ENCODE data around the gene ARHGAP15. TPM values are rescaled to one million over a fixed set of nuclear protein-coding genes. Genes with fewer than 3 reads are reported as not detected.

The ARHGAP15 gene

GRCh38 chr2:143808166-143808565 lies 678.9 kb downstream of the ARHGAP15 start:
- Histone ChIP-seq H2BK12ac (ENCODE audit: low read length) (no peak overlapping the region), H3K4ac (ENCODE audit: low read length) (no peak overlapping the region), H3K14ac (ENCODE audit: low read length) (no peak overlapping the region), H4K8ac (ENCODE audit: low read depth, low read length) (no peak overlapping the region), H3K36me3 (replicated peaks in 1 of 2; ENCODE audit: control insufficient read depth in 2 of 2, insufficient read depth in 2 of 2, low read length in 2 of 2) (no peaks in the 10 kb centered on the region), H3K4me2 (ENCODE audit: insufficient read depth, low read length, poor library complexity, severe bottlenecking) (no peak overlapping the region), H3K18ac (ENCODE audit: low read length) (no peak overlapping the region), H3K9ac (ENCODE audit: low read depth, low read length, poor library complexity) (no peak overlapping the region), H3K23ac (ENCODE audit: low read depth, low read length, poor library complexity) (no peak overlapping the region), H4K91ac (ENCODE audit: low read depth, low read length, poor library complexity) (no peak overlapping the region), H3K27me3 (ENCODE audit: control insufficient read depth in 3 of 3, insufficient read depth in 3 of 3, low read depth in 1 of 3, low read length in 3 of 3) (no peaks in the 10 kb centered on the region), H2BK120ac (ENCODE audit: low read depth, low read length) (no peak overlapping the region), H3K9me3 (replicated peaks in 1 of 2; ENCODE audit: control insufficient read depth in 2 of 2, insufficient read depth in 1 of 2, low read depth in 1 of 2, low read length in 2 of 2) (no peaks in the 10 kb centered on the region), H3K27ac (replicated peaks; ENCODE audit: low read length) (peak overlapping the region; percentile 24), H2BK5ac (ENCODE audit: low read length) (no peak overlapping the region), H2AK5ac (ENCODE audit: low read depth, low read length) (no peak overlapping the region), H2BK15ac (ENCODE audit: low read length) (no peak overlapping the region), H3K4me1 (ENCODE audit: control insufficient read depth in 2 of 2, insufficient read depth in 1 of 2, low read depth in 1 of 2, low read length in 2 of 2) (peaks cover 0 to 8% of the 10 kb centered on the region in 2 donors), H3K4me3 (ENCODE audit: low read length in 2 of 2) (no peak overlapping the region), H2AFZ (ENCODE audit: low read length) (no peak overlapping the region), H3K79me1 (ENCODE audit: low read depth, low read length) (no peaks in the 10 kb centered on the region)
- no CpG with 5 or more reads among the region's 1 CpG for WGBS, 2 donors (ENCODE audit: extremely low coverage in 2 of 2, insufficient read length in 2 of 2, insufficient replicate concordance in 1 of 2)
- DNase-seq (ENCODE audit: low spot score), result no peak

GRCh38 chr2:143815082-143815481 lies 685.9 kb downstream of the ARHGAP15 start:
- Histone ChIP-seq H2AK5ac (ENCODE audit: low read depth, low read length) (no peak overlapping the region), H3K4me3 (ENCODE audit: low read length in 2 of 2) (no peak overlapping the region), H4K91ac (ENCODE audit: low read depth, low read length, poor library complexity) (no peak overlapping the region), H3K79me1 (ENCODE audit: low read depth, low read length) (no peaks in the 10 kb centered on the region), H3K4ac (ENCODE audit: low read length) (no peak overlapping the region), H3K23ac (ENCODE audit: low read depth, low read length, poor library complexity) (no peak overlapping the region), H3K4me2 (ENCODE audit: insufficient read depth, low read length, poor library complexity, severe bottlenecking) (no peak overlapping the region), H2BK15ac (ENCODE audit: low read length) (no peak overlapping the region), H3K9me3 (replicated peaks in 1 of 2; ENCODE audit: control insufficient read depth in 2 of 2, insufficient read depth in 1 of 2, low read depth in 1 of 2, low read length in 2 of 2) (no peaks in the 10 kb centered on the region), H3K4me1 (ENCODE audit: control insufficient read depth in 2 of 2, insufficient read depth in 1 of 2, low read depth in 1 of 2, low read length in 2 of 2) (peaks cover 0 to 4% of the 10 kb centered on the region in 2 donors), H3K27ac (replicated peaks; ENCODE audit: low read length) (no peak overlapping the region), H2BK5ac (ENCODE audit: low read length) (no peak overlapping the region), H3K14ac (ENCODE audit: low read length) (no peak overlapping the region), H3K9ac (ENCODE audit: low read depth, low read length, poor library complexity) (no peak overlapping the region), H2AFZ (ENCODE audit: low read length) (no peak overlapping the region), H2BK12ac (ENCODE audit: low read length) (no peak overlapping the region), H4K8ac (ENCODE audit: low read depth, low read length) (no peak overlapping the region), H3K18ac (ENCODE audit: low read length) (no peak overlapping the region), H3K27me3 (ENCODE audit: control insufficient read depth in 3 of 3, insufficient read depth in 3 of 3, low read depth in 1 of 3, low read length in 3 of 3) (no peaks in the 10 kb centered on the region), H2BK120ac (ENCODE audit: low read depth, low read length) (no peak overlapping the region), H3K36me3 (replicated peaks in 1 of 2; ENCODE audit: control insufficient read depth in 2 of 2, insufficient read depth in 2 of 2, low read length in 2 of 2) (no peaks in the 10 kb centered on the region)
- WGBS, 2 donors (ENCODE audit: extremely low coverage in 2 of 2, insufficient read length in 2 of 2, insufficient replicate concordance in 1 of 2), result no CpG with 5 or more reads among the region's 4 CpGs
- DNase-seq (ENCODE audit: low spot score), result no peak

GRCh38 chr2:143816916-143817315 lies 687.7 kb downstream of the ARHGAP15 start:
- H3K18ac ChIP-seq (ENCODE audit: low read length), result no peak overlapping the region
- H3K4me1 ChIP-seq (ENCODE audit: control insufficient read depth in 2 of 2, insufficient read depth in 1 of 2, low read depth in 1 of 2, low read length in 2 of 2), result peaks cover 0 to 4% of the 10 kb centered on the region in 2 donors
- H4K91ac ChIP-seq (ENCODE audit: low read depth, low read length, poor library complexity), result no peak overlapping the region
- H3K79me1 ChIP-seq (ENCODE audit: low read depth, low read length), result no peaks in the 10 kb centered on the region
- H2BK12ac ChIP-seq (ENCODE audit: low read length), result no peak overlapping the region
- no peak overlapping the region for H4K8ac ChIP-seq (ENCODE audit: low read depth, low read length)
- no peak overlapping the region for H3K27ac ChIP-seq (replicated peaks; ENCODE audit: low read length)
- H3K36me3 ChIP-seq (replicated peaks in 1 of 2; ENCODE audit: control insufficient read depth in 2 of 2, insufficient read depth in 2 of 2, low read length in 2 of 2), result no peaks in the 10 kb centered on the region
- H3K14ac ChIP-seq (ENCODE audit: low read length), result no peak overlapping the region
- H3K9ac ChIP-seq (ENCODE audit: low read depth, low read length, poor library complexity), result no peak overlapping the region
- no peak overlapping the region for H3K4me2 ChIP-seq (ENCODE audit: insufficient read depth, low read length, poor library complexity, severe bottlenecking)
- no peak overlapping the region for H3K4ac ChIP-seq (ENCODE audit: low read length)
- H3K9me3 ChIP-seq (replicated peaks in 1 of 2; ENCODE audit: control insufficient read depth in 2 of 2, insufficient read depth in 1 of 2, low read depth in 1 of 2, low read length in 2 of 2), result no peaks in the 10 kb centered on the region
- no peak overlapping the region for H3K4me3 ChIP-seq (ENCODE audit: low read length in 2 of 2)
- H2AFZ ChIP-seq (ENCODE audit: low read length), result no peak overlapping the region
- H2BK15ac ChIP-seq (ENCODE audit: low read length), result no peak overlapping the region
- DNase-seq (ENCODE audit: low spot score), result no peak
- no peak overlapping the region for H2AK5ac ChIP-seq (ENCODE audit: low read depth, low read length)
- WGBS, 2 donors (ENCODE audit: extremely low coverage in 2 of 2, insufficient read length in 2 of 2, insufficient replicate concordance in 1 of 2), result no CpG with 5 or more reads among the region's 3 CpGs
- H3K27me3 ChIP-seq (ENCODE audit: control insufficient read depth in 3 of 3, insufficient read depth in 3 of 3, low read depth in 1 of 3, low read length in 3 of 3), result no peaks in the 10 kb centered on the region
- H3K23ac ChIP-seq (ENCODE audit: low read depth, low read length, poor library complexity), result no peak overlapping the region
- H2BK5ac ChIP-seq (ENCODE audit: low read length), result no peak overlapping the region
- no peak overlapping the region for H2BK120ac ChIP-seq (ENCODE audit: low read depth, low read length)

Small RNAs within 50 kb of the gene (small RNA-seq; reads per million reads assigned to genes)
- not detected for gene MTND4LP12 (ENCODE audit: insufficient read depth)
